ENCODE data around the gene TAF6. TPM values are rescaled to one million over a fixed set of nuclear protein-coding genes. Genes with fewer than 3 reads are reported as not detected.

Gene TAF6
- total and polyA plus RNA-seq, 8 donors: 43.5 to 69.2 (median 57.5) TPM

- intact Hi-C loops (cut with DNase I): no loop called here
- TF ChIP-seq, protein P1, sequence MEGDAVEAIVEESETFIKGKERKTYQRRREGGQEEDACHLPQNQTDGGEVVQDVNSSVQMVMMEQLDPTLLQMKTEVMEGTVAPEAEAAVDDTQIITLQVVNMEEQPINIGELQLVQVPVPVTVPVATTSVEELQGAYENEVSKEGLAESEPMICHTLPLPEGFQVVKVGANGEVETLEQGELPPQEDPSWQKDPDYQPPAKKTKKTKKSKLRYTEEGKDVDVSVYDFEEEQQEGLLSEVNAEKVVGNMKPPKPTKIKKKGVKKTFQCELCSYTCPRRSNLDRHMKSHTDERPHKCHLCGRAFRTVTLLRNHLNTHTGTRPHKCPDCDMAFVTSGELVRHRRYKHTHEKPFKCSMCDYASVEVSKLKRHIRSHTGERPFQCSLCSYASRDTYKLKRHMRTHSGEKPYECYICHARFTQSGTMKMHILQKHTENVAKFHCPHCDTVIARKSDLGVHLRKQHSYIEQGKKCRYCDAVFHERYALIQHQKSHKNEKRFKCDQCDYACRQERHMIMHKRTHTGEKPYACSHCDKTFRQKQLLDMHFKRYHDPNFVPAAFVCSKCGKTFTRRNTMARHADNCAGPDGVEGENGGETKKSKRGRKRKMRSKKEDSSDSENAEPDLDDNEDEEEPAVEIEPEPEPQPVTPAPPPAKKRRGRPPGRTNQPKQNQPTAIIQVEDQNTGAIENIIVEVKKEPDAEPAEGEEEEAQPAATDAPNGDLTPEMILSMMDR (IDR thresholded peaks at IDR 0.05): no peak
- DNase-seq: peak in 2 of 4 donors; percentile 52 to 65
Observed at GRCh38 chr7:100119970-100120732, 993 bp upstream of the TAF6 start.

DNA sequence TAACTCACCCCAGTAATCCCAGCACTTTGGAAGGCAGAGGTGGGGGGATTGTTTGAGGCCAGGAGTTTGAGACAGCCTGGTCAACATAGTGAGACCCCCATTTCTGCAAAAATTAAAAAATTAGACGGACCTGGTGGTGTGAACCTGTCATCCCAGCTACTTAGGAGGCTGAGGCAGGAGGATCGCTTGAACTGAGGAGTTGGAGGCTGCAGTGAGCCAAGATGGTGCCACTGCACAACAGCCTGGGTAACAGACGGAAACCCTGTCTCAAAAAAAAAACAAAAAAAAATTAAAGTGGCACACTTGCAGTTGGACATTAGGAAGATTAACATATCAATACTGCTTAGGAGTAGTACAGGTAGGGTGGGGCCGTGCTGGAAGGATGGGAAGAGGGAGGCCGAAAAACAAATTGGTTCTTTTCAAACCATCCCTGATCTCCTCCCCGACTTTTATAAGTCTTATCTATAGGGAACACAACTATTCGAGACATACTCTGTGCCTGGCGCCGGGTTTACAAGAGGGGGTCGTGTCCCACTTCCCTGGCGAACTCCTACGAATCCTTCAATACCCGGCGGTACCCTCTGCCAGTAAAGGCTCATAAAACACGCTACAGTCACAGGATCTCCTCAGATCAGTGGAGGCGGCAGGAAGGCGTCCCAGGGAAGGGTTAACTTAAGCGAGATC is 628 bp downstream of the TAF6 start:
- TF ChIP-seq, protein P1 (IDR thresholded peaks at IDR 0.05): no peak
- no peak for DNase-seq
- Histone ChIP-seq H3K36me3 (peaks cover 0 to 8% of the 10 kb centered on the region in 2 donors), H3K4me1 (peaks cover 14 to 21% of the 10 kb centered on the region in 2 donors), H3K27me3 (no peaks in the 10 kb centered on the region), H3K27ac (peak overlapping the region in 1 of 2 donors; percentile 88), H3K4me3 (peak overlapping the region; percentile 83 to 89), H3K9me3 (no peaks in the 10 kb centered on the region)
- ATAC-seq: no peak
- intact Hi-C loops (cut with DNase I): no loop called here

More at GRCh38 chr7:100119970-100120732, 993 bp upstream of the TAF6 start:
- Histone ChIP-seq H3K36me3 (no peaks in the 10 kb centered on the region), H3K27ac (peak overlapping the region; percentile 84 to 88), H3K4me1 (peaks cover 14 to 29% of the 10 kb centered on the region in 2 donors), H3K9me3 (no peaks in the 10 kb centered on the region), H3K27me3 (no peaks in the 10 kb centered on the region), H3K4me3 (peak overlapping the region; percentile 83 to 89)
- ATAC-seq: peak; percentile 70

DNA sequence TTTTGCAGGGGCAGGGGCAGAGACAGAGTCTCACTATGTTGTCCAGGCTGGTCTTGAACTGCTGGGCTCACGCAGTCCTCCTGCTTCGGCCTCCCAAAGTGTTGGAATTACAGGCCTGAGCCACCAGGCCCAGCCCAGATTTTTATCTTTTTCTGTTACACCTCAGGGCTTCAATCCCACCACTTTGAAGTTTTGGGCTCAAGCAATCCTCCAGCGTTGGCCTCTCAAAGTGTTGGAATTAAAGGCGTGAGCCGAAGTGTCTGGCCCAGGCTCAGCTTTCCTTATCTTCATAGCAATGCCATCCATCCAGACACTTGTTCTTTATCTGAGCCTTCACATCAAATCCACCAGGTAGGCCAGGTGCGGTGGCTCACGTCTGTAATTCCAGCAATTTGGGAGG is 4.1 kb downstream of the TAF6 start:
- ATAC-seq: no peak

GRCh38 chr7:100111914-100112313 is 7.2 kb downstream of the TAF6 start:
- TF ChIP-seq, protein P1 (IDR thresholded peaks at IDR 0.05): no peak
- Histone ChIP-seq H3K4me1 (no peaks in the 10 kb centered on the region), H3K4me3 (no peak overlapping the region), H3K27me3 (no peaks in the 10 kb centered on the region), H3K9me3 (no peaks in the 10 kb centered on the region), H3K36me3 (peaks cover 0 to 74% of the 10 kb centered on the region in 2 donors), H3K27ac (no peak overlapping the region)
- peak in 1 of 4 donors; percentile 50 for DNase-seq
- ATAC-seq: no peak
- intact Hi-C loops (cut with DNase I): no loop called here

More for the DNA sequence above, 4.1 kb downstream of the TAF6 start:
- no peaks in the 10 kb centered on the region for H3K27me3 ChIP-seq
- H3K36me3 ChIP-seq: peaks cover 0 to 43% of the 10 kb centered on the region in 2 donors
- intact Hi-C loops (cut with DNase I): no loop called here
- no peak overlapping the region for H3K27ac ChIP-seq
- no peaks in the 10 kb centered on the region for H3K9me3 ChIP-seq
- H3K4me3 ChIP-seq: no peak overlapping the region
- no peak for DNase-seq
- H3K4me1 ChIP-seq: peaks cover 7 to 14% of the 10 kb centered on the region in 2 donors
- TF ChIP-seq, protein P1 (IDR thresholded peaks at IDR 0.05): no peak

DNA sequence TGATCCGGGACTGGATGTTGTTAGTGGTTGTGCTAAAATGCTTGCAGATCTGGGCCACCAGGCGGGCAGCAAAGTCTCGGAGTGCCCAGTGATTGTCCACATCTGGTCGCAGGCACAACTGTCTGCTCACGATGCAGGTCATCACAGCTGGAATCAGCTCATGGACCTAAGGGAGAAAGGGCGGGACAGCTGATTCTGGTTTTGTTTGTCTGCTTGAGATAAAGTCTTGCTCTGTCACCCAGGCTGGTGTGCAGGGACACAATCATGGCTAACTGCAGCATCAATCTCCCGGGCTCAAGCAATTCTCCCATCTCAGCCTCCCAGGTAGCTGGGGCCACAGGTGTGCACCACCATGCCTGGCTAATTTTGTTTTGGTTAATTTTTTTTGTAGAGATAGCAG is 8.0 kb downstream of the TAF6 start:
- ATAC-seq (no peak), DNase-seq (peak in 1 of 4 donors; percentile 37)
- no peaks in the 10 kb centered on the region for H3K4me1 ChIP-seq
- no peaks in the 10 kb centered on the region for H3K27me3 ChIP-seq
- intact Hi-C loops (cut with DNase I): no loop called here
- no peaks in the 10 kb centered on the region for H3K9me3 ChIP-seq
- H3K4me3 ChIP-seq: no peak overlapping the region
- H3K36me3 ChIP-seq: peaks cover 0 to 81% of the 10 kb centered on the region in 2 donors
- TF ChIP-seq, protein P1 (IDR thresholded peaks at IDR 0.05): no peak
- no peak overlapping the region for H3K27ac ChIP-seq
